ENCODE data around the gene MRPL28.
A peak's percentile ranks its signal among the peaks of the same experiment; 100 is the strongest.
"Not testable (repeated sequence)": the region's sequence is repeated elsewhere in the genome, so short reads cannot be mapped to it uniquely, and the experiment has no call there.

Gene MRPL28

DNA sequence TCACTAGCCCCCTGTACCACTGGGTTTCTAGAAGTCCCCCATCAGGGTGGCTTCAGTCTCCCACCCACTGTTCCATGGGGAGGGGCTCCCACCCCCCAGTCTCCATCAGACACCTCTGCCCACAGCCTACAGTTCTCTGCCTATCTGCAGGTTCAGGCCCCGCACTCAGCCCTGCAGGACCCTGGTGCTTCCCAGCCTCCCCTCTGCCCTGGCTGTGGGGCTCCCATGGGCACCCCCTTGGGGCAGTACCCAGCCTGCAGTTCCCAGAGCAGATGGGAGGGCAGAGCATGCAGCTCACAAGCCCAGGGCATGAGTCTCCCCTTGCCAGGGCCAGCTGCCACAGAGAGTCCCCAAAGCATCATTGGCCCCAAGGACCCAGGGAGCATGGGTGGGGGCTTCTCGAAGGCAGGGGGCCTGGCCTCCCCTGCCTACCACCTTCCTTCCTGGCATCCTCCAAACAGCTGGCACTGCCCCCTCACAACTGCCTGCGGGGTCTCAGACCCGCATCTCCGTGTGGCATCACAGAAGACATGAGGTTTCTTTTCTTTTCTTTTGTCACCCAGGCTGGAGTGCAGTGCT, 2.8 kb upstream of the MRPL28 start:
- DNase-seq = no peak

DNA sequence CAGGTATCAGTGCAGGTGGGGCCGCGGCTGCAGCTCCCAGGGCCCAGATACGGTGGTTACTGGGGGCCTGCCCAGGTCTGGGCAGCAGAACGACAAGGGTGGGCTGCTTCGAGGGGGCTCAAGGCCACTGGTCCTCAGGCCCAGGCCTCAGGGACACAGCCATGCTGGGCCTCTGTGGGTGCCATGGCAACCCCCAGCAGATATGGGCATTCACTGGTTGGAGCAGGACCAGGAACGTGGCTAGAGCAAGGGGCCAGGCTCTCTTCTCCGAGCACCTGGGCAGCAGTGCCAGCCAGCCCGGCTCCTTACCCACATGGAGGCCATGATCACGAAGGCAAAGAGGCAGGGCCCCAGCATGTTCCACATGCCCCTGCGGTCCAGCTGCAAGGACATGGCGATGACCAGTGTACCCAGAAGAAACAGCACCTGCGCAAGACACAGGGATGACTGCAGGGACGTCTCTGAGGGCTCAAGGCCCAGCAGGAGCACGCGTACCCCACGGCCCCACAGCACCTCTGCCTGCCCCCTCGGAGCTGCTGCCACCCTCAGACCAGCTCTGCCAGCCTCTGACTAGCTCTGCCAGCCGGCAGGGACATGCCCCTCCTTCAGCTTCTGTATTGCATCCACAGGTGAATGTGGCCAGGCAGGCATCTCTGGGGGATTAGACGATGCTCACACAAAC, 2.1 kb upstream of the MRPL28 start:
- no peak for DNase-seq

DNA sequence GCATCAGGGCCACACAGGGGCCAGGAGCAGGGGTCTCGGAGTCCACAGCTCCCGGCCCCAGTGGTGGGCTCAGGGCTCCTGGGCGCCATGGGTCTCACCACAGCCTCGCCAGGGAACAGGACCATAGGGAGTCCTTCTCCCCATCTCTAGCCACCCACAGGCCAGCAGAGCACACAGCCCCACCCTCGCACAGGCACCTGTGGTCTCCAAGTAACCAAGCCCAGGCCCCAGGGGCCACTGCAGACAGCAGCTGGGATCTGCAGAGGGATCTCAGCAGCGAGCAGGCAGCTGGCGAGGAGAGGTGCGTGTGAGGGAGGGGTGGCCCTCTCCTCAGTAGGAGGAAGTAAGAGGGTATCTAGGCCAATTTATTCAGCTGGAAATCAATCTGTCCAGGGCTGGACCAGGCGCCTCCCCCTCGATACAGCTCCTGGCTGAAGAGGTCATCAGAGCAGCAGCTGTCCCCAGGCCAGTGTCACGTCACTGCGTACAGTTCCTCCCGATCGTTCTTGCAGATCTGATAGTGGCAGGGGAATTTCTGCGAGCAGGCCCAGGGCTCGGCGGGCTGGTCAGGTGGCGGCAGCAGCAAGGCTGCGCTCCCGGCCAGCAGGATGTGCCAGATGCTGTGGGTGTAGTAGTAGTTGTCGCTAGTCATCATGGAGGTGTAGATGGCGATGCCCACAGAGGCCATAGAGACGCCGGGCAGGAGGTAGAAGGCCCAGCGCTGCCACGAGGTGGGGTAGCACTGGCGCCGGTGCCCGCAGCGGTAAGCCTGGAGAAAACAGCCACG, 1.4 kb upstream of the MRPL28 start:
- DNase-seq = no peak

DNA sequence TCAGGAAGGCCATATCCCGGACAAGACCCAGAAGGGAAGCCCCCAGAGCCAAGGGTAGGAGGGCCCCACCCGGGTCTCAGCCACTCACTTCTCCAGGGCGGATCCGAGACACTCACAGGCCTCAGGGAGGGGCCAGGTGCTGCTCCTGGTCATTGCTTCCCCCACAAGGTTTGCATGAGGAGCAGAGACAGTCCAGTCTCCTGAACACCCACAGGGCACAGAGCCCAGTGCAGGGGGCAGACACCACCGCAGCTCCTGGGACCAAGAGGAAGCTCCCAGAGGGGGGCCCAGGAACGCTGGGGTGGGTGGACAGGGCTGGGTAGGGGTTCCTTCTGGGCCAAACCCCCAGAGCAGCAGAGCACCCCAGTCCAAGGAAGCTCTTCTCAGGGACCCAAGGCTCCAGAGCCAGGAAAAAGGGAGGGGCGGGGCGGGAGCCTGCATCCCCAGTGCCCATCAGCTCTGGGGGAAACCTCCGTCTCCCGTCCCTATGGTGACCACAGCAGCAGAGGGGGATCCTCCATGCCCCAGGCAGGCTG, 709 bp upstream of the MRPL28 start:
- no peak for DNase-seq

DNA sequence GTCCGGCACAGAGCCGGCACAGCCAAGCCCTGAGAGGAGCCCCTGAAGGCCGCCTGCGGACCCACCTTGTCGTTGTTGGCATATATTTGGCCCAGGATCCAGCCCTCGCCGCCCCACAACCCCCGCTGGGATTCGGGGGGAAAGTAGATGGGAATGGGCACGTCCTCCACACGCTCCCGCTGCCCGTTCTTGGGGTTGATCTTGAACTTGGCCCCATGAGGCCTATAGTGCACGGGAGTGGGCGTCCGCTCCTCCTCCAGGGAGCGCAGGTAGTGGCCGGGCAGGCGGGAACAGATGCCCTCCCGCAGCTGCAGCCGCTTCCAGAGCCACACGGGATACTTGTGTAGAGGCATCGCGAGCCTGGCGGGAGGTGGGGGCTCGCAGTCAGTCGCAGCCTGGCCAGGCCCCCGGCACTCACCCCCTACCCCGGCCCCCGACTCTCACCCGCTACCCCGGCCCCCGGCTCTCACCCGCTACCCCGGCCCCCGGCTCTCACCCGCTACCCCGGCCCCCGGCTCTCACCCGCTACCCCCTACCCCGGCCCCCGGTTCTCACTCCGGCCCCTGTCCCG, 387 bp downstream of the MRPL28 start:
- no peak for DNase-seq

DNA sequence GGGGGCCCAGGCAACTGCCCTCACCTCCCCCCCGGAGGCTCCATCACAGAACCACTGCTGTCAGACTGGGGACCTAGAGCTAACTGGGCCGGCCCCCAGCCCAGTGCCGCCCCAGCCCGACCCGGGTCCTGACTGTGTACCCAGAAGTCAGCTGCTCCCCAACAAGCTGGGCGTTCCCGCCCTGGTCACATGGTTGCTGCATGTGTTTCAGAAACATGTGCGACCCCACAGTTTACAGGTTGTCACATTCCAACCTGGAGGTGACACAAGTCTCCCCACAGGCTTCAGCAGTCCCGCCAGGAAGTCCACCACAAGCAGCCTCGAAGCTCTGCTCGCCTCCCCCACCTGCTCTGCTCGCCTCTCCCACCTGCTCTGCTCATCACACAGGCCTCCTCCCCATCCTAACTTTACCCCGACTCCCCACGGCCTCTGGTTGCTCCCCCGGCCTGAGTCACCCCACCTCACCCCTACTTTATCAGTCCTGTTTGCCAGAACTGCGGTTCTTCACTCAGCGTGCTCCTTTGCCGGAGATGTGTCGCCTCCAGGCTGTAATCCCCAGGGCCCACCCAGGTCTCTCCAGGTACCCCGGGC, 968 bp downstream of the MRPL28 start:
- no peak for DNase-seq

DNA sequence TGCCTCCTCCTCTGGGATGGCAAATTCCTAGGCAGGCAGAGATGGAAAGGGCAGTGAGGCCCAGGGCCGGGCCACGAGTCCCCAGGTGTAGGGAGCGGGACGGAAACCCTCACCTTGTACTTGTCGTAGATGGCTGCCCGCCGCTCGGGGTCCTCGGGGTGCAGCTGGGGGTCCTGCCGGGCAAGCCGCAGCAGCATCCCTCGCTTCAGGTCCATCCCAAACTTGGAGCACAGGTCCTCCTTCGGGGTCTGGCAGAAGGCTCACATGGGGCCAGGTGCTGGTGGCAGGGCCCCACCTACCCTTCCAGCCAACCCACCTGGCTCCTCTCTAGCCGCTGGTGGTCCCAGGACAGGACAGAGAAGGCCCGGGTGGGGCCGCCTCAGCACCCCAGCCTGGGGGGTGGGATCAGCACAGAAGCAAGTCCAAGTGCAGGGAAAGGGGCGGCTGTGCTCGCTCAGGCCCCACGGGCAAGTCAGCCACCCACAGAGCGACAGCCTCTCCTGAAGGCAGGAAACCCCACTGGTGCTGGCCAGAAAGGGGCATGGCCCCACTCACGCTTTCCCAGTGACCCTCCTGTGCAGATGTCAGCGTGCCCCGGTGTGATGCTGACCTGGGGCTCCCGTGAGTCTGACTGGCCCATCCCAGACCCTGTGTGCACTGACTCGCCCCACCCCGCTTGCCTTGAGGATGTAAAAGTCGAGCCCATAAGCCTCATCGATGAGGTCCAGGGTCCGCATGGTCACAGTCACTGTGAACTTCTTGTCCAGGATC, 1.8 kb downstream of the MRPL28 start:
- no peak for DNase-seq

- DNase-seq = no peak
Observed at GRCh38 chr16:367333-367903, 2.9 kb downstream of the MRPL28 start.

DNA sequence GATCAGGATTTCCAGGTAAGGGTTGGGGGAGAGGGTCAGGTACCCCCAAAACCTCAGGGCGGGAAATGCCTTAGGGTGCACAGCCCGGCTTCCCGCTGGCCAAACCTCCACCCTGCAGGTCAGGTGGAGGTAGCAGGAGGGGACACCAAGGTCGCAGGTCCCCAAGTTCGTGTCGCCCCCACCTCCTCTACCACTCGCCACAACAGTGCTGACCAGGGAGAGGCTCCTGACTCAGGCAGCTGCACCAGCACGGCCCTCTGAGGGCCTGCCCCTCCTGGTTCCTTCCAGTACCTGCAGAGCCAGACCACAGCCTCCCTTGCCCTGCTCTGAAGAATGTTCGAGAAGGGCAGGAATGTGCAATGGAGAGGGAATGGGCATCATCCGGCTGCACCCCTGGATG, 3.9 kb downstream of the MRPL28 start:
- no peak for DNase-seq

DNA sequence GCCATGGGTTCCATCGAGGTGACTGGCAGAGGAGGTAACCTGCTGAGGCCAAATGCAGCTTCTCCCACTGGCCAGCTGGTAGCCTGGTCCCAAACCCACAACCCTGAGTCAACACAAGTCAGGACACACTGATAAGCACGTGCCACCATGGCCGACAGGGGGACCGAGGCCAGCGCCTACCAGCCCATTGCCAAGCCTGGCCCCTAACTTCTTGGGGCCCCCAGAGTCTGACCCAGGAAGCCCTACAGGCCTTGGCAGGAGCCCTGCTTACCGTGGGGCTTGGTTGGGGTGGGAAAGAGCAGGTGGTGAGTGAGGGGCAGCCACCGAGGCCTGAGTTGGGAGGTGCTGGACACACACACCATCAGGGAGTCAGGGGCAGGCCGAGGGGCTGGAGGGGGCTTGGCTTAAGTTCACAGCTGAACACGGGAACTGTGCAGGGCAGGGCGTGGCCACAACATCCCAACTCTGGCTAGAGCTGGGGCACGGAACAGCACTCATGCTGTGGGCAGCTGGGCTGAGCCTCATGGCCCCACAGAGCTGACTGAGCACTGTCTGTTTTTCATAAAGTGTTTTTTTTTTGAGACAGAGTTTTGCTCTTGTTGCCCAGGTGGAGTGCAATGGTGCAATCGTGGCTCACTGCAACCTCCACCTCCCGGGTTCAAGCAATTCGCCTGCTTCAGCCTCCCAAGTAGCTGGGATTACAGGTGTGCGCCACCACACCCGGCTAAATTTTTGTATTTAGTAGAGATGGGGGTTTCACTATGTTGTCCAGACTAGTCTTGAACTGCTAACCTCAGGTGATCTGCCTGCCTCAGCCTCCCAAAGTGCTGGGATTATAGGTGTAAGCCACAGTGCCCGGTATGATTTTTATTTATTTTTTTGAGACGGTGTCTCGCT, 5.5 kb downstream of the MRPL28 start:
- no peak for DNase-seq

DNA sequence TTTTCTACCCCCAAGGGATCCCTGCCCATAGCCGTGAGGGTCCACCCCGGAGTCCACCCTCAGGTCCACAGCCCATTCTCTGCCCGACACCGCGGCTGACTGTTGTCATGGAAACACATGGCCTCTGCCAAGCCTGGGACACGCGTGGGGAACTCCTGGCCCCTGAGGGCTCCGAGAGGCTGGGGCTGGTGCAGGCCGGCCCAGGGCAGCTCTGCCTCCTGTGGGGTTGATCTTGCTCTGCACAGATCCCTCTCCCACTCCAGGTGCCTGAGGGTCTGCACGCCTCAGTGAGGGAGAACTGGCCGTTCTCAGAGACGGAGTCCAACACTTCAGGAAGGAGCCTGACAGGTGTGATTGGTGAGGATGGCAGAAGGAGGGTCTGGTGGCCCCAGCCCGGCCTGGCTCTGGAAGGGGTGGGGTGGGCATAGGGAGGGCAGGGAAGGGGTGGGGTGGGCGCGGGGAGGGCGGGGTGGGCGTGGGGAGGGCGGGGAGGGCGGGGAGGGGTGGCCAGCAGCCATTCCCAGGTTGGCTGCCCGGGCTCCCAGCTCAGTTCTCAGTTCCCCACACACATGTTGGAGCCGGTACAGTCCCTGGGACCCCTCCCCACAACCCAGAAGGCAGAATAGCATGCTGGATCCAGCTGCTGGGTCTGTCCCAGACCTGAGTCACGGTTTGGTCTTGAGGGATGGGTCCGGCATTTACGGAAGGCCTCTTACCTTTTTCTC, 6.4 kb downstream of the MRPL28 start:
- DNase-seq = no peak

DNA sequence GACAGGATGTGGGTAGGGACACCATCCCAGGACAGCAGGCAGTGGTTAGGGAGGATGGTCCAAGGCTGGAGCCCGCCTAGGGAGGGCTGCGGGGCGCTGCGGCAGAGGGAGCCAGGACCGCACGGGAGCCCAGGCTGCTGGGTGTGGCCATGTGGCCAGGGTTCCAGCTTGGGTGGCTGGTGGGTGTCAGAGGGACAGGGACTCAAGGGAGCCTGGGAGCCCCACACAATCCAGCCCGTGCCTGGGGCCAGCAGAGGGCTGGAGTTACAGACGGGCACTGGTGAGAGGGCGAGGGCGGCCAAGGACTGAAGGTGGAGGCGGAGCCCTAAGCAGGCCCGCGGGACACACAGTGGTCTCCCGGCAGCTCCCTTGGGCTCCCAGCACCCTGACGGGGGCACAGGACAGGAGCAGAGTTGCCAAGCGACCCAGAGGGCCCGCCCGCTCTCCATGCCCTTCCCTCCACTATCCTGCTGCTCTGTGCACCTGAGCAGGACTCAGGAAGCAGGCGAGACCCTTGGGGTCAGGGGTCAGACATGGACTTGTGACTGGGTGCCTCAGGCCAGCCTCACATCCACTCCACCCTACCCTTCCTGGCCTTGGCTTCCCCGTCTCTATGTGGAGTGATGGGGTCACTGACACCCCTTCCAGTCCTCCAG, 7.1 kb downstream of the MRPL28 start:
- DNase-seq = no peak

DNA sequence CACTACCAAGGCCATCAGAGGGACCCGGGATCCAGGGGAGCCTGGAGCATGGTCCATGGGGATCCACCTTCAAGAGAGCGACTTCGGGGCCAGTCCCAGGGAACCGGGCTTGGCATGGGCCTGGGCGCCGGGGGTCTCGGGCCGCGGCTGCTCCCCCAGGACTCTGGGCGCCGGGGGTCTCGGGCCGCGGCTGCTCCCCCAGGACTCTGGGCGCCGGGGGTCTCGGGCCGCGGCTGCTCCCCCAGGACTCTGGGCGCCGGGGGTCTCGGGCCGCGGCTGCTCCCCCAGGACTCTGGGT, 7.7 kb downstream of the MRPL28 start:
- DNase-seq = not testable (repeated sequence)

- DNase-seq = peak; percentile 33
Observed at GRCh38 chr16:361872-362701, 8.3 kb downstream of the MRPL28 start.

DNA sequence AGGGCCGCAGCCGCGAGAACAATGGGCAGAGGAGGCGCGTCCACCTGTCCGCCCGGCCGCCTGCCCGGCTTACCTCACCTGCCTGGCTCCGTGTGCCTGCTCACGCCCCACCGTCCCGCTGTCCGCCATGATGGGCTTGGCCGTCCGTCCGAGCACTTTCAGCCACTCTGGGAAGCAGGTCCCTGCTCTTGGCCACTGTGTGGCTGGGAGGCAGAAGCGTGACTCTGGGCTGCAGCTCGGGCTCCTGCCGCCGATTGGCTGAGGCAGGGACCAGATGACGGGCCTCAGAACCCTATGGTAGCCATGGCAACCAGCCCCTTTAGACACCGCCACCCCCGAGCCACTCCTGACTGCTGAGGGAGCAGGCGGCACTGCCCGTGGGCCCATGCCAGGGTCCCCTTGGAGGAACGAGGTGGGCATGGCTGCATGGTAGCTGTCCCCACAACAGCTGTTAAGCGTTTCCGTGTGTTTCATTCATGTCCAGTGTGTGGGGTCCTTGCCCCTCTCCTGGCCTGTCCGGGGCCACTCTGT, 8.9 kb downstream of the MRPL28 start:
- no peak for DNase-seq

- no peak for DNase-seq
Observed at GRCh38 chr16:360698-361336, 9.5 kb downstream of the MRPL28 start.

- no peak for DNase-seq
Observed at GRCh38 chr16:359871-360697, 10.3 kb downstream of the MRPL28 start.

Data from NCI-H526 treated with DMSO at 0.1 percent for 48 hours (cell line).